HG03103 (cell line): ENCODE measurements around the gene SDC1.

ENCODE experiments used
- ATAC-seq: cut with Tn5 transposase; IDR thresholded peaks from one replicate; pipeline ENCODE4 v1.9.1; 2021; ENCODE audit warnings: low read depth; ENCODE audit not compliant: unreplicated experiment

Gene SDC1

GRCh38 chr2:20186855-20187187 is 38.1 kb downstream of the SDC1 start:
- ATAC-seq = no peak

GRCh38 chr2:20186078-20186854 is 38.7 kb downstream of the SDC1 start:
- no peak for ATAC-seq

GRCh38 chr2:20185176-20186022 is 39.5 kb downstream of the SDC1 start:
- no peak for ATAC-seq

- ATAC-seq = no peak
Observed at GRCh38 chr2:20184067-20184938, 40.6 kb downstream of the SDC1 start.

GRCh38 chr2:20183373-20183772 is 41.6 kb downstream of the SDC1 start:
- no peak for ATAC-seq

GRCh38 chr2:20182241-20182931 is 42.5 kb downstream of the SDC1 start:
- ATAC-seq = no peak

GRCh38 chr2:20181761-20182160 is 43.2 kb downstream of the SDC1 start:
- no peak for ATAC-seq

- ATAC-seq = no peak
Observed at GRCh38 chr2:20180676-20181648, 44.0 kb downstream of the SDC1 start.

- no peak for ATAC-seq
Observed at GRCh38 chr2:20179755-20180594, 45.0 kb downstream of the SDC1 start.

- no peak for ATAC-seq
Observed at GRCh38 chr2:20179466-20179754, 45.5 kb downstream of the SDC1 start.

GRCh38 chr2:20178666-20179465 is 46.1 kb downstream of the SDC1 start:
- ATAC-seq = no peak

GRCh38 chr2:20178249-20178607 is 46.7 kb downstream of the SDC1 start:
- no peak for ATAC-seq

GRCh38 chr2:20177556-20178248 is 47.2 kb downstream of the SDC1 start:
- ATAC-seq = no peak

- ATAC-seq = no peak
Observed at GRCh38 chr2:20176760-20177159, 48.2 kb downstream of the SDC1 start.

- no peak for ATAC-seq
Observed at GRCh38 chr2:20175931-20176330, 49.0 kb downstream of the SDC1 start.

- ATAC-seq = no peak
Observed at GRCh38 chr2:20175267-20175666, 49.7 kb downstream of the SDC1 start.

GRCh38 chr2:20174410-20174809 is 50.5 kb downstream of the SDC1 start:
- ATAC-seq = no peak
